Measurements from ENCODE around the gene AUTS2.

Gene AUTS2

GRCh38 chr7:70097645-70098044 is 499.4 kb downstream of the AUTS2 start:
- DNase-seq (ENCODE audit: low read depth in 1 of 2, low spot score in 1 of 2), result no peak

- no peak for DNase-seq (ENCODE audit: low read depth in 1 of 2, low spot score in 1 of 2)
These were observed 499.9 kb downstream of the AUTS2 start for GRCh38 chr7:70098133-70098561.

- no peak for DNase-seq (ENCODE audit: low read depth in 1 of 2, low spot score in 1 of 2)
These were observed 500.8 kb downstream of the AUTS2 start for GRCh38 chr7:70098905-70099672.

GRCh38 chr7:70104243-70104642 is 506.0 kb downstream of the AUTS2 start:
- no peak for DNase-seq (ENCODE audit: low read depth in 1 of 2, low spot score in 1 of 2)

DNA sequence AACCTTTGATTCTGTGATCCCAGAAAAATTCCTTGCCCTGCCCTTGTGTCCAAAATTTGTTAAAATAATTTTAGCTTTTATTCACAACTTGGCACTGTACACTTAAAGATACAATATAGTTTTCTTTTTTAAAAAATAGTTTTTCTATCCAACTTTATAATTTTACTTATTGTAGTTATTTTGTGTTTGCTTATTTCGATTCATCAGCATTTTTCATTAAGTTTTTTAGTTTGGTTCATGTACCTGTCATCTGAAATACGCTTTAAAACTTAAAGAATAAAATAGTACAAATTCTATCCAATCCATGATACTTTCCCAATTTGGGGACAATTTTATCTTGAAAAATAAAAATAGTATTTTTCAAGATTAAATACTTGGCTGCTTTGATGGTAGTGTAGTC is 514.8 kb downstream of the AUTS2 start:
- no peak for DNase-seq (ENCODE audit: low read depth in 1 of 2, low spot score in 1 of 2)

- DNase-seq (ENCODE audit: low read depth in 1 of 2, low spot score in 1 of 2), result no peak
These were observed 515.3 kb downstream of the AUTS2 start for GRCh38 chr7:70113536-70113935.

GRCh38 chr7:70114806-70115205 is 516.5 kb downstream of the AUTS2 start:
- DNase-seq (ENCODE audit: low read depth in 1 of 2, low spot score in 1 of 2), result no peak

GRCh38 chr7:70116244-70116643 is 518.0 kb downstream of the AUTS2 start:
- no peak for DNase-seq (ENCODE audit: low read depth in 1 of 2, low spot score in 1 of 2)

DNA sequence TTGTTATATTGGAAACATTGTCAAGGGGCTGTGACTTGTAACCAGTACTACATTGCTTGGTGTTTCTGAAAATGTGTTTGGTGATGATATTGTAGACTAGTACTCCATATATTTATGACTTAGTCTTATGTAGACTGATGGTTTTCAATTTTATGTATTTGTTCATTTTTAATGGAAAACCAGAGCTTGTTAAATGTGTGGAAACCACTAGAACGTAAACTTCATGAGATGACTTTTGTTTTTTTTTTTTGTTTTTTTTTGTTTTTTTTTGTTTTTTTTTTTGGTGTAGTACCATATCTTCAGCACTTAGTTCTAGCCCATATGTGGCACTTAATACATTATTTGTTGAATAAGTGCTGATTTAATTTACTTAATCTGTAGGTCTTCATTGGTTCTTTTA is 518.6 kb downstream of the AUTS2 start:
- no peak for DNase-seq (ENCODE audit: low read depth in 1 of 2, low spot score in 1 of 2)

DNA sequence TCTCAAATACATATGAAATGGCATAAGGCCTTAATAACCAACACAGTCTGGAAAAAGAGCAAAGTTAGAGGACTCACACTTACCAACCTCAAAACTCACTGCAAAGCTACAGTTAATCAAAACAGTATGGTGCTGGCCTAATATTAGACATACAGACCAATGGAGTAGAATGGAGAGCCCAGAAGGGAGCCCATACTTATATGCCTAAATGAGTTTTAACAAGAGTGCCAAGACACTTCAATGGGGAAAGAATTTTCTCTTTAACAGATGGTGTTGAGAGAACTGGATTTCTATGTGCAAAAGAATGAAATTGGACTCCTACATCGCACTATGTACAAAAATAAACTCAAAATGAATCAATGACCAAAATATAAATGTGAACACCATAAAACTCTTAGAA is 522.6 kb downstream of the AUTS2 start:
- no peak for DNase-seq (ENCODE audit: low read depth in 1 of 2, low spot score in 1 of 2)

DNA sequence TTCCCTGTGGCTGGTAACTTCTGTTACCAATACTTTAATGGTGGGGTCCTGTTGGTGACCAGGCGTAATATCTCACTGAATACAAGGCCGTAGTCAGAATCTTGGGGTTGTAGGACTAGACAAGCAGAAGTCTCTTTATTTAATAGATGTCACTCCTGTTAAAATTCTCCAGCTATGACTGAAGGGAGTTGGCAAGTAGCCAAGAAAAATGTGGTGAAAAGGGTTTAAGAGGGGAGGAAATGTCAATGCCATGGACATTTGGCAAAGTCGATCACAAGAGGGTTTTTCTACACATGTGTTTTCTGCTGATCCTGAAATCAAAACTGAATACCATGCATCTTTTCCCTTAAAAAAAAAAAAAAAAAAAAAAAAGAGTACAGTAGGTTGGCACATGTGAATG is 533.5 kb downstream of the AUTS2 start:
- DNase-seq (ENCODE audit: low read depth in 1 of 2, low spot score in 1 of 2), result no peak

GRCh38 chr7:70132226-70132851 is 534.1 kb downstream of the AUTS2 start:
- DNase-seq (ENCODE audit: low read depth in 1 of 2, low spot score in 1 of 2), result no peak

DNA sequence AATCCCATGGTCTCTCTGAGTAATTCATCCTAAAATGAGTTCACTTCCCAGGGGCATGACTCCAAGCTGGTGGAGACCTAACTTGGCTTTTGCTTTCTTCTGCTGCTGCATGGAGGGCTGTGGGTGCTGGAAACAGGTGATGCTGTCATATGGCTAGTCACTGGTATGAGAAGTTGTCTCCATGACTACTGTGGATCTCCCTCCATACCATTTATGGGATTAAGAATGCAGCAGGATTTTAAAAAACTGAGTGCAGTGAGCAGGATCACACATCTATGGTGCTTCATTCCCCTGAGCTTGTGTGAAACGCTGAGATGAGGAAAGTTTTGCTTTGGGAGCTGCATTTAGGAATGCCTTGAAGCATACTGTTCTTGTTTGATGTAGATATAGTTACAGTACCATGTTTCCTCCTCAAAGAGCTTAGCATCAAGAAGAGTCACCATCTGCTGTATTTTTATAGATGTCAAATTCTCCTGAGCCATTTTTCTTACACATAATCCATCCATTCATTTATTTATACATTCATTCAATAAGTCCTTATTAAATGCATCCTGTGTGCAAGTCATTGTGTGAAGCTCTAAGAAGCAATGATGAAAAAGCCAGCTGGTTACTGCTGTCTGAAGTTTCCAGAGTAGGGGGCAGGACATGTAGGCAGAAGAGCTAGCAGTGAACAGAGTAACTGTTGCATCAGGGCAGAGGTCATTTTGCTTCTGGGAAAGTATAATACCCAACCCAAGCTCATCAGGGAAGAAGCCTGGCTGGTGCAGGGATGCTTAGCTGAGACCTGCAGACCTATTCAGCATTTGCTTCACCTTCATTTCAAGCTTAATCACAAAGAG is 534.8 kb downstream of the AUTS2 start:
- no peak for DNase-seq (ENCODE audit: low read depth in 1 of 2, low spot score in 1 of 2)

DNA sequence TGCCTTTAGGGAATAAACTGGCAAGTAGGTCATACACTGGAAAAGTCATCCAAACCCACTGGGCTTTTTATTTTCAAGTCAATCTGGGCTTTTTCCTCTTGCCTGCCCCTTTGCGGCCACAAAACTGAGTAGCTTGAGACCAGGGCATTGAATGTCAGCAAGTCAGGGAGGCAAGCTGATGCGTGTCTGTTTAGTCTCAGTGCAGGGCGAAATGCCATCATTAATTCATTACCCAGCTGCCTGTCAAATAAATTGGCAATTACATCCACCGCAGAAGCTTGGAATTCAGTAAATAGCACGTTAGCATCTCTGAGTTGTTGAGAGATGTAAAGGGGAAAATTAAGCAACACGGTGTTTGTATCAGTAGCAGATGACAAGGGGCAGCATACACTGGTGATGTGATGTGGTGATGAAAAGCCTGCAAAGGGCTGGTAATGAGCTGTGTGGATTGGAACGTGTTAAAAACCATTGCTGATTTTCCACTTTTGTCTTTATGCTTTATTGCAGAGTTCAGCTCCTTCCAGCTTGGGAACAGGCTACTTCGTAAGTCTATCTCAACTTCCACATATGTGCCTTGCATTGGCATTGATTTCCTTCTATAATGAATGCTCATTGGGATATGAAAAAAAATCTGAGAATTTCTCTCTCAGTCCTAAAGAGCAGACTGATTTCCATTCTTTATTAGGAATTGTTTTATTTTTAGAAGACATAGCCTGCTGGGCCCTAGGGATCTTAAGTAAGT is 535.9 kb downstream of the AUTS2 start:
- no peak for DNase-seq (ENCODE audit: low read depth in 1 of 2, low spot score in 1 of 2)

GRCh38 chr7:70135656-70136055 is 537.4 kb downstream of the AUTS2 start:
- DNase-seq (ENCODE audit: low read depth in 1 of 2, low spot score in 1 of 2), result no peak

GRCh38 chr7:70137126-70137525 is 538.9 kb downstream of the AUTS2 start:
- no peak for DNase-seq (ENCODE audit: low read depth in 1 of 2, low spot score in 1 of 2)

DNA sequence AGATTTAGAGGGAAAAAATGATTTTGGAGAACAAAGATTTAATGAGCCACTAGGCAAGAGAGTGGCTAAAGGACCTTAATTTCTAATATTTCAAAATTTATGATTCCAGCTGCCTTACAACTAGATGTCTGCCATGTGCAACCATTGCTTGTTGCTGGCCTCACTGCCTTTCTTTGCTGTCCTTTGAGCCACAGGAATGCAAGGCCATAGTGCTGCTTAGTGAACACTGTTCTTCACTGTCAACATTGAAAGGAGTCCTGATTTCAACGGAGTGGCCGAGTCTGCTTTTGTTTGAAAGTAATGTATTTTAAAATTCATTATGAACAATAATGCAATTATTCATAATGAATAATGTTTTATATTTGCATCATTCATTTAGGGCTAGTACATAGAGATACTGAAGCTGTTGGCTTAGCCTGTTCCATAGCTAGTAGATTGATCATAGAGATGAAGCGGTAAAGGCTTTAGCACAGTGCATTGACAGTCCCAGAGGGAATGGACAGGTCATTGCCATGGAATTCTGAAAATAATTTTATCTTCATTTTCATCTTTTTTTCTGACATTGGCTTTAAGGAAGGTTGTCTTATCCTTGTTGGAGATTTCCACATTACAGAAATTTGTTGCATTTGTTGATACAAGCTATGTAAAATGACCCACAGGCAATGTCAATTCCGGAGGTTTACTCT is 544.1 kb downstream of the AUTS2 start:
- DNase-seq (ENCODE audit: low read depth in 1 of 2, low spot score in 1 of 2), result no peak

GRCh38 chr7:70143075-70144044 is 545.1 kb downstream of the AUTS2 start:
- DNase-seq (ENCODE audit: low read depth in 1 of 2, low spot score in 1 of 2), result no peak

DNA sequence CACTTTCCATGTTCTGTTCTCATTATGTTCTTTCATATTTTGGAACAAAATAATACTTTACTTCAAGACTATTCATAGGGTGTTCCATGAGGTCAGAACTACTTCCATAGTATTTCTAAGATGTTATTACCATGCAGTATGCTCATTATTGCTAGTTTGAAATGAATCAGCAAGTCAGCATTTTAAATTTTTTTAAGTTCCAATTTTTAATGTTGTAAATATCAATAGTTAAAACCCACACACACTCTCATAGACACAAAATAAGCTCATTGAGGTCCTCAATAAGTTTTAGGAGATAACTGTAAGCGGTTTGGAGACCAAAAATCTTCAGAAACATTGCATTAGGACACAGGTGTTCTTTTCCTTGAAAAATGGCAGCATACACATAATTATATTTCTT is 550.7 kb downstream of the AUTS2 start:
- DNase-seq (ENCODE audit: low read depth in 1 of 2, low spot score in 1 of 2), result no peak

GRCh38 chr7:70152313-70152712 is 554.0 kb downstream of the AUTS2 start:
- DNase-seq (ENCODE audit: low read depth in 1 of 2, low spot score in 1 of 2), result no peak
